CD1c-positive myeloid dendritic cell (primary cell): ENCODE measurements around the gene MACO1.
"Not testable (repeated sequence)": the region's sequence is repeated elsewhere in the genome, so short reads cannot be mapped to it uniquely, and the experiment has no call there.

Experiments
- DNase-seq: peaks from one replicate; pipeline ENCODE4 v3.0.0-alpha.2; 2016; ENCODE audit errors: extremely low spot score

Gene MACO1, protein sequence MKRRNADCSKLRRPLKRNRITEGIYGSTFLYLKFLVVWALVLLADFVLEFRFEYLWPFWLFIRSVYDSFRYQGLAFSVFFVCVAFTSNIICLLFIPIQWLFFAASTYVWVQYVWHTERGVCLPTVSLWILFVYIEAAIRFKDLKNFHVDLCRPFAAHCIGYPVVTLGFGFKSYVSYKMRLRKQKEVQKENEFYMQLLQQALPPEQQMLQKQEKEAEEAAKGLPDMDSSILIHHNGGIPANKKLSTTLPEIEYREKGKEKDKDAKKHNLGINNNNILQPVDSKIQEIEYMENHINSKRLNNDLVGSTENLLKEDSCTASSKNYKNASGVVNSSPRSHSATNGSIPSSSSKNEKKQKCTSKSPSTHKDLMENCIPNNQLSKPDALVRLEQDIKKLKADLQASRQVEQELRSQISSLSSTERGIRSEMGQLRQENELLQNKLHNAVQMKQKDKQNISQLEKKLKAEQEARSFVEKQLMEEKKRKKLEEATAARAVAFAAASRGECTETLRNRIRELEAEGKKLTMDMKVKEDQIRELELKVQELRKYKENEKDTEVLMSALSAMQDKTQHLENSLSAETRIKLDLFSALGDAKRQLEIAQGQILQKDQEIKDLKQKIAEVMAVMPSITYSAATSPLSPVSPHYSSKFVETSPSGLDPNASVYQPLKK

GRCh38 chr1:25430073-25430966 is at the start of gene MACO1:
MACO1 (plus strand) TSS chr1:25430897; CDS start chr1:25431099, 202 bp downstream.
- DNase-seq: peak; percentile 98

GRCh38 chr1:25382543-25382942 is 48.2 kb upstream of the MACO1 start:
- DNase-seq: not testable (repeated sequence)

GRCh38 chr1:25383090-25383489 is 47.6 kb upstream of the MACO1 start:
- peak; percentile 20 for DNase-seq

- DNase-seq: not testable (repeated sequence)
Measured at GRCh38 chr1:25383875-25384274, 46.8 kb upstream of the MACO1 start.

DNA sequence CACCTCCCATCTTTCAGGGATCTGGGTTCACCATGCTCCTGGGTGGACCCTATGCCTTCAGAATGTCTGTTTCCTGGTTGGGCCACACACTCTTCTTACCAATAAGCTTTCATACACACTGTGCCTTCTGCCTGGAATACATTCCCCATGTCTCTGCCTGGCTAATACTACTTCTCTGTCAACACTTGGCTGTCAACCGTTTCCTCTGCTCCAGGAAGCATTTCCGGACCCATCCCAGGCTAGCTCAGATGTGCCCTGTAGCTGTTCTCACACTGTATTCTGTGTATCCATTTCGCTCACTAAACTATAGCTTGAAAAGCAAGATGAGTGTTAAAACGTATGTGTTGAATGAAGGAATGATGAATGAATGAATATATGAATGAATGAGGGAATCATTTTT is 43.6 kb upstream of the MACO1 start:
- DNase-seq: not testable (repeated sequence)

- not testable (repeated sequence) for DNase-seq
Measured at GRCh38 chr1:25388691-25389090, 42.0 kb upstream of the MACO1 start.

- not testable (repeated sequence) for DNase-seq
Measured at GRCh38 chr1:25389721-25390120, 41.0 kb upstream of the MACO1 start.

- DNase-seq: no peak
Measured at GRCh38 chr1:25392841-25393240, 37.9 kb upstream of the MACO1 start.

- not testable (repeated sequence) for DNase-seq
Measured at GRCh38 chr1:25397549-25397948, 33.1 kb upstream of the MACO1 start.

- DNase-seq: not testable (repeated sequence)
Measured at GRCh38 chr1:25398079-25398478, 32.6 kb upstream of the MACO1 start.

DNA sequence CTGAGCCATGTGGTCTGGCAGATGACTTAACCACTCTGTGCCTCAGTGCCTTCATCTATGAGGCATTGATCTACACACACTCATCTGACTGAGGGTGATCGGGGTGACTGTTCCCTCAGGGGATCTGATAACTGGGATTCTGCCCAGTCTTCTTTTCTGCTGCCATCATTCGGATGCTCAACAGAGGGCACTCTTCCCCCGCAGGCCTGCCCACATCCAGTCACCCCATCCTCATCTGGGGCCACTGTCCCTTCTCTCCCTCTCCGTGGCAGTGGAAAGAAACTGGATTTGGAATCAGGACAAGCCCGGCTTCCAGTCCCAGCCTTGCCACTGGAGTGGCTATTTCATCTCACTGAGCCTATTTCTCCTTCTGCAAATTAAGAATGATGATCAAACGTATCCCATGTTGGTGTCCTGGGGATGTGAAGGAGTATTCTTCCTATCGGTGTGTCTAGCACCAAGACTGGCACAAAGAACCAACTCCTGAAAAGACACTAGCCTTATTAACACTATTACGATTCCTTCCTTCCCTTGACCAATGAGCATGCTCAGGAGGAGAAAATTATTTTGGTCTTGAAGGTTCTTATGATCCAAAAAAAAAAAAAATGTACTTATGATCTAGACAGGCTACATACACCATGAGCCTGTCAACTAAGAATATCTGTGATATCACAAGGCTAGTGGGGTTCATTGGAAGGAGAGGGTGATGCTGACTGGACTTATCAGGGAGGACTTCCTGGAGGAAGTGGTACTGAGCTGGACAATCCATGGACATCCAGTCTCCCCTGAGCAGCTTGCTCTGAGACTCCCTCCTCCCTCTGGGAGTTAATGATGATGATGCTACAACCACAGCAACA is 27.5 kb upstream of the MACO1 start:
- not testable (repeated sequence) for DNase-seq

GRCh38 chr1:25405731-25406305 is 24.9 kb upstream of the MACO1 start:
- DNase-seq: not testable (repeated sequence)

- not testable (repeated sequence) for DNase-seq
Measured at GRCh38 chr1:25409641-25410427, 20.9 kb upstream of the MACO1 start.

GRCh38 chr1:25412872-25413623 is 17.6 kb upstream of the MACO1 start:
- DNase-seq: not testable (repeated sequence)

DNA sequence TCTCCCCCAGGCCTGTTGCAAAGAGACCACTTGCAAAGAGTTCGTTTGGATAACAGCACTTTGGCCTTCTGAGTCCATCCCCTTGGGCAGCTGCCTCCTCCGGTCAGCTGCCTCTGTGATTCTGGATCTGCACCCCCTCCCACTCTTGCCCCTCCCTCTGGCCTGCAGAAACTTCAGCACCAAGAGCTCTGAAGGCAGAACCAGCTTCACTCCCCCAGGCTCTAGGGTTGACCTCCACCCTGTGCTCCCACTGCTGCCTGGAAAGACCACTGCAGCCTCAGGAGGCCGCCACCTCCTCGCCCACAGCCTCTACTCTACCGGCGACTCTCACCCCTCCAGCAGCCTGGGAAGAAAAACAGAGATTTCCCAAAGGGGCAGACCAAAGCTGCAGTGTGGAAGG is 16.5 kb upstream of the MACO1 start:
- not testable (repeated sequence) for DNase-seq

- not testable (repeated sequence) for DNase-seq
Measured at GRCh38 chr1:25414578-25414977, 16.1 kb upstream of the MACO1 start.

GRCh38 chr1:25417280-25417679 is 13.4 kb upstream of the MACO1 start:
- not testable (repeated sequence) for DNase-seq

DNA sequence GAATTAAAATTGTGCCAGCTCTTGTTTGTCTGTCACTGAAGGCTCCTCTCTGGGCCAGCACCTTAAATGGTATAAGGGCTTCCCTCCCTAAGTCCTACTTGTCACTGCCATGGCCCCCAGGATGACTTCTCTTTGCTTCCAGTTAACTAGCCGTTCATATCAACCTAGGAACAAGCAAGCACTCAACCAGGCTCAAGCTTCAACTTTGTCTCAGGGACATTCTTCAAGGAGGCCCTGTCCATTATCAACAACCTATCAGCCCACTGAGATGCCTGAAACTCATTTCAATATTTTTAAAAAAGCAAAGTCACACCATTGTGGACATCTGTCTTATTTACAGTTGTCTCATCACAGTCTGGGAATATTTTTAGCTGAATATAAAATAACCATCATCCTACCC is 11.4 kb upstream of the MACO1 start:
- DNase-seq: not testable (repeated sequence)

DNA sequence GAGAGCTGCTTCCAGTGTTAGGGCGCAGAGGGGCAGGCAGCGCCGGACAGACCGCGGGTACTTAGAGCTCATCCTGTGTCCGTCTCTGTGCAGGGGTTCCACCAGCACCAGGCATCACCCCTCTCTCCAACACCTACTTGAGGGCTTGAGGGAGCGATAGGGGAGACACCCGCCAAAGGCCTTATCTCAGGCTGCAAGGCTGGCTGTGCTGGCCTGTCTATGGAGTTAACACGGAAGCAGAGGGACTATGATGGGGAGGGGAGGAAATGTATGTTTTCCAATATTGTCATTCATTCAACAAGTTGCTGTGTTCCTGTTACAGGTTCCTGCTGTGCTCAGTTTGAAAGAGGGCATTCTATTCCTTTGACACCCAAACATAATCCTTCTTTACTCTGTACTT is 10.0 kb upstream of the MACO1 start, which contains the start of gene RHCE:
Gene RHCE, minus strand, starts transcription at position 111 of the 400 bp plus-strand sequence. Its CDS starts 39 bp downstream, at position 72.
- DNase-seq: not testable (repeated sequence)
